ENCODE data around the gene KLHL30. TPM values are rescaled to one million over a fixed set of nuclear protein-coding genes. Genes with fewer than 3 reads are reported as not detected.

The KLHL30 gene
- total RNA-seq, 1 donor from 2014 or later: 0.07 TPM

DNA sequence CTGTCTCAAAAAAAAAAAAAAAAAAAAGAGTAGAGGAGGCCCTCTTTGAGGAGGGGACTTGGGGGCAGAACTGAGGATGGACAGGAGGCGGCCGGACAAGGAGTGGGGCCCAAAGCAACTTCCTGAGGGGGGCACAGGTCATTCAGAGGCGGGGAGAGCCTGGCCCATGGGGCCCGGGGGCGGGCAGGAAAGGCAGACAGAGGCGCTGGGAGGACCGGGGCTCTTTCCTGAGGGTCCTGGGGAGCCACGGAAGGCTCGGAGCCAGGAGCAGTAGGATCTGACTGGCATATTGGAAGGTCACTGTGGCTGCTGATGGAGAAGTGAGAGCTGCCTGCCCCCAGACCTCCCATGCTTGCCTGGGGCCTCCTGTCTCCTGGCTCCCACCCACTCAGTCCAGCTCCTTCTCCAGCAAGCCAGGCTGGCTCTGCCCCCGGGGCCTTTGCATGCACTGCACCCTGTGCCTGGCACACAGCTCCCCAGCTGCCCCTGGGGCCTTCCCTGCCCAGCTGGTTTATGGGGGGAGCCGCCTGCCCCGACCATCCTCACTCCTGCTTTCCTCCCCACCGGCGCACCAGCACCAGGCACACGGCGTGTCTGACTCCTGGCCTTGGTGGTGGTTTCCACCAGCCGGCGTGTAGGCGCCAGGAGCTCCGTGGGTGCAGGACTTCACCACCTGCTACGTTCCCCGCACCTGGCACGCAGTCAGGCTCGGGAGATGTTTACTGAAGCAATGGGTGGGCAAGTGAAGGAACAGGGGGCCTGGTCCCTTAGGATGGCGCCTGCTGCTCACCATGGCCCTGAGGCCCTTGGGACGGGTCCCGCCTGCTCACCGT lies 32.7 kb upstream of the KLHL30 start:
- H3K36me3 Mint-ChIP-seq: no peaks in the 10 kb centered on the region
- peak; percentile 65 for DNase-seq (ENCODE audit: extremely low spot score, unreplicated experiment)
- H3K4me1 Mint-ChIP-seq (ENCODE audit: unreplicated experiment): peaks cover 3% of the 10 kb centered on the region
- H3K27me3 Mint-ChIP-seq: no peaks in the 10 kb centered on the region
- TF ChIP-seq, protein P1, sequence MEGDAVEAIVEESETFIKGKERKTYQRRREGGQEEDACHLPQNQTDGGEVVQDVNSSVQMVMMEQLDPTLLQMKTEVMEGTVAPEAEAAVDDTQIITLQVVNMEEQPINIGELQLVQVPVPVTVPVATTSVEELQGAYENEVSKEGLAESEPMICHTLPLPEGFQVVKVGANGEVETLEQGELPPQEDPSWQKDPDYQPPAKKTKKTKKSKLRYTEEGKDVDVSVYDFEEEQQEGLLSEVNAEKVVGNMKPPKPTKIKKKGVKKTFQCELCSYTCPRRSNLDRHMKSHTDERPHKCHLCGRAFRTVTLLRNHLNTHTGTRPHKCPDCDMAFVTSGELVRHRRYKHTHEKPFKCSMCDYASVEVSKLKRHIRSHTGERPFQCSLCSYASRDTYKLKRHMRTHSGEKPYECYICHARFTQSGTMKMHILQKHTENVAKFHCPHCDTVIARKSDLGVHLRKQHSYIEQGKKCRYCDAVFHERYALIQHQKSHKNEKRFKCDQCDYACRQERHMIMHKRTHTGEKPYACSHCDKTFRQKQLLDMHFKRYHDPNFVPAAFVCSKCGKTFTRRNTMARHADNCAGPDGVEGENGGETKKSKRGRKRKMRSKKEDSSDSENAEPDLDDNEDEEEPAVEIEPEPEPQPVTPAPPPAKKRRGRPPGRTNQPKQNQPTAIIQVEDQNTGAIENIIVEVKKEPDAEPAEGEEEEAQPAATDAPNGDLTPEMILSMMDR (conservative IDR thresholded peaks at IDR 0.05): no peak
- H3K9me3 Mint-ChIP-seq: no peaks in the 10 kb centered on the region
- no peak overlapping the region for H3K27ac Mint-ChIP-seq
- no peak overlapping the region for H3K4me3 Mint-ChIP-seq

DNA sequence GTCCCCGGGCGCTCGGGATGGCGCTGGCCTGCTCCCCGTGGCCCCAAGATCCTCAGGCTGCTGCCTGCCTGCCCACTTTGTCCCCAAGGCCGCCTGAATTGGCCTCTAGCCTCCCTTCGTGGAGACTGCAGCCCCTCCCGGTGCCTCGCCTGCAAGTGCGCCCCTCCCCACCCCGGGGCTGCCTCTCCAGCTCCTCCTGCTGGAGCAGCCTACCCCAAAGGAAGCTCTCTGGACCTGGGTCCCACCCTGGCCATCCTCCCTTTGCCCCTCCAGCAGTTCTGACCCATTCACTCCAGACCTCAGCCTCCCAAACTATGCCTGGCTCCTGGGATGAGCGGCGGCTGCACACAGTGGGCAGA lies 32.1 kb upstream of the KLHL30 start:
- no peaks in the 10 kb centered on the region for H3K36me3 Mint-ChIP-seq
- H3K4me1 Mint-ChIP-seq (ENCODE audit: unreplicated experiment): peaks cover 3% of the 10 kb centered on the region
- H3K27ac Mint-ChIP-seq: no peak overlapping the region
- TF ChIP-seq, protein P1 (conservative IDR thresholded peaks at IDR 0.05): no peak
- H3K9me3 Mint-ChIP-seq: no peaks in the 10 kb centered on the region
- H3K4me3 Mint-ChIP-seq: no peak overlapping the region
- no peaks in the 10 kb centered on the region for H3K27me3 Mint-ChIP-seq
- peak; percentile 67 for DNase-seq (ENCODE audit: extremely low spot score, unreplicated experiment)

DNA sequence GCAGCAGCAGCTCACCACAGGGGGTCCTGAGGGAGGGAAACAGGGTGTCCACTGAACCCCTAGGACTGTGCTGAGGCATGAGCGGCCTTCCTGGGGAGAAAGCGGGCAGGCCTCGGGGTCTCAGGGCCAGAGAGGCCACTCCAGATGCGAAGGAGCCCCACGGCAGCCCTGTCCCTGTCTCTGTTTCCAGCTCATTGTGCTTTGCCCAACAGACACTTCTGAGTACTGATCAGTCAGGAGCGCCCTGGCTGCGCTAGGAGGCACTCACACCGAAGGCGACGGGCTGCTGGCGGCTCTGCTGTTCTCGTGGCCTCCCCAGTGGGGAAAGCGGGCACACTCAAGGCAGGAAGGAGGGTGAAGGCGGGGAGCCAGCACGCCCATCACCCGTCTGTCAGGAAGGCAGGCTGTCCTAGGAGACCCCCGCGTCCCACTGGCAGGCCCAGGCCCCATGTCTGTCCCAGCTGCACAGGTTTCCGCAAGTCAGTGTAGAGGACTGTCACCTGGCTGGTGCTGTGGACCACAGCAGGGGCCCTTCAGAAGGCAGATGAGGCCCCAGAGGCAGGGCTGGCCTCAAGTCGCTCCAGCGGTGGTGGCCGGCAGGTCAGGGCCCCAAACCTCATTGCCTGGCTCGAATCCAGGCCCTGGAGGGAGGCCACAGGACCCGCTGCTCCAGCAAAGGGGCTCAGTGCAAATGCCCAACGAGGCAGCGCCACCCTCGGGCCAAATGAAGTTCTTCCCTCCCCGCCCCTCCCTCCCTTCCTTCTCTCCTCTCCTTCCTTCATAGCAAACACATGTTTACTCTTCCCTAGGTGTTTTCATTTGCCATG lies 31.6 kb upstream of the KLHL30 start:
- no peaks in the 10 kb centered on the region for H3K27me3 Mint-ChIP-seq
- peaks cover 3% of the 10 kb centered on the region for H3K4me1 Mint-ChIP-seq (ENCODE audit: unreplicated experiment)
- TF ChIP-seq, protein P1 (conservative IDR thresholded peaks at IDR 0.05): peak; percentile 34
- DNase-seq (ENCODE audit: extremely low spot score, unreplicated experiment): peak; percentile 63
- no peaks in the 10 kb centered on the region for H3K9me3 Mint-ChIP-seq
- H3K36me3 Mint-ChIP-seq: no peaks in the 10 kb centered on the region
- H3K4me3 Mint-ChIP-seq: no peak overlapping the region
- no peak overlapping the region for H3K27ac Mint-ChIP-seq

DNA sequence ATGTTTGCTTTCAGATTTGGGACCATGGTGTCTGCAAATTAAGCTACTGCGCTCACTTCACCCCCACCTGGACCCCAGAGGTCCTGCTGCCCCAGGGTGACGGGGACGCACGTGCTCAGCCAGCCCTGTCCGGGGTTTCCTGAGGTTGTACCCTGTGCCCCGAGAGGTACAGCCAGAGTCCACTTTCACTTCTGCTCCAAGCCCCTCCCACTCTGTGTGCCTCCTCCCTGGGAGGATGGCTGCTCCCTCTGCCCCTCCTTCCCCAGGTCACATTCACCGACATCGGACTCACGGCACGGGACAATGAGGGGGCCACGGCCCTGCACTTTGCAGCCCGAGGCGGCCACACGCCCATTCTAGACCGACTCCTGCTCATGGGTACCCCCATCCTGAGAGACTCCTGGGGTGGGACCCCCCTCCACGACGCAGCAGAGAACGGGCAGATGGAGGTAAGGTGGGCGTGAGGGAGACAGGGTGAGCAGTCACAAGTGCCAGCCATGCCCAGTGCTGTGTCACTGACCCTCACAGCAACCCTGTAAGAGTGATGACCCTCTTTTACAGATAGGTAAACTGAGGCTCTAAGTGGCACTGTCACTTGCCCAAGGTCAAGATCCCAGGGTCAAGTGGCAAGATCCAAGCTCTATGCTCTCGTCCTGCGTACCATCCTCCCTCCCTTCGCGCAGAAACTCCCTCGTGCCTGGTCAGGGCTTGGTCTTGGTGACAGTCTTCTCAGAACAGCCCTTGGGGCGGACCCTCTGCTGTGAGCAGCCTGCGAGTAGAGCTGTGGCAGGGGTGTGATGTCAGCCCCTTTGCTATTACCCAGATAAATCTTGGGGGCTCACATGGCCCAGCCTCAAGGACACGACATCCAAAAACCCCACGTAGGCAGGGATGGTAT lies 30.7 kb upstream of the KLHL30 start:
- no peaks in the 10 kb centered on the region for H3K27me3 Mint-ChIP-seq
- TF ChIP-seq, protein P1 (conservative IDR thresholded peaks at IDR 0.05): no peak
- H3K9me3 Mint-ChIP-seq: no peaks in the 10 kb centered on the region
- peaks cover 3% of the 10 kb centered on the region for H3K4me1 Mint-ChIP-seq (ENCODE audit: unreplicated experiment)
- H3K4me3 Mint-ChIP-seq: no peak overlapping the region
- no peaks in the 10 kb centered on the region for H3K36me3 Mint-ChIP-seq
- no peak overlapping the region for H3K27ac Mint-ChIP-seq
- peak; percentile 61 for DNase-seq (ENCODE audit: extremely low spot score, unreplicated experiment)

DNA sequence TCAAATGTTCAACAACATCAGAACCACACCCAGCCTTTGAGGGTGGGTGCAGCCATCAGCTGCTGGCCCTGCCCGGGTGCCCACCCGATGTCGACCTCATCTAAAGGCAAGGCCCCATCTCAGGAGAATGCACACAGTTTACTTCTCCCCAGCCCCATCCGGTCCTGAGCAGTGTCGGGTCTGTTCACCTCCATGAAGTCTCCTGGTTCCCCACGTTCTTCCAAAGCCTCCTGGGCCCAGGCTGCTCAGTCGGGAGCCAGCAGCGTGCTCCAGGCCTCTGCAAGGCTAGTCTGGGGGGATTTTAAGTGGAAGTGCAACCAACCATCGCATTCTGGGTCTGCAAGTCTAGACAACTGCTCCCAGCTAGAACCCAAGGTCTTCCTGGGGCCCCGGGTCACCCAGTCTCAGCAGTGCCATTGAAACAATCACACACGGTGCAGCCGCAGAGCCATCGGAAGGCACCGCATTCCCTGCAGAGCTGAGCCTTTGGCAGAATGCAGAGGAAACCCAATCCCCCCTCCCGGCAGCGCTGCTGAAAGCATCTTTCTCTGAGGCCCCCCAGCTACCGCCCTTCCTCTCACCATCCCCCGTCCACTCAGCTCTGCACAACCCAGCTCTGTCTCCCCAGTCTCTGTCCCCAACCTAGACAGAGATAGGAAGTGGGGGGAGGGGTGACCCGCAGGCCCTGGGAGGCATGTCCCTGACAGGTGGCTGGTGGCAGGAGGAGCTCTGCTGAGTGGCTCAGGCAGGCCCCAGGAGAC lies 29.9 kb upstream of the KLHL30 start:
- no peak overlapping the region for H3K4me3 Mint-ChIP-seq
- peak; percentile 65 for DNase-seq (ENCODE audit: extremely low spot score, unreplicated experiment)

More for the DNA sequence above, 29.9 kb upstream of the KLHL30 start:
- no peaks in the 10 kb centered on the region for H3K36me3 Mint-ChIP-seq
- TF ChIP-seq, protein P1 (conservative IDR thresholded peaks at IDR 0.05): no peak
- no peaks in the 10 kb centered on the region for H3K27me3 Mint-ChIP-seq
- H3K9me3 Mint-ChIP-seq: no peaks in the 10 kb centered on the region
- H3K27ac Mint-ChIP-seq: no peak overlapping the region
- peaks cover 3% of the 10 kb centered on the region for H3K4me1 Mint-ChIP-seq (ENCODE audit: unreplicated experiment)
